Lower leg skin (tissue), 4 donors: ENCODE data around the gene KRTAP1-1. TPM values are rescaled to one million over a fixed set of nuclear protein-coding genes. Genes with fewer than 3 reads are reported as not detected.

ENCODE experiments used
- DNase-seq, 2 donors: peaks; one replicate each; pipeline ENCODE4 v3.0.0-alpha.2; 2019; ENCODE audit warnings: low spot score in 2 of 2
- H3K4me3 ChIP-seq: fragments of 200-600 bp; sonication (generic); 2 replicates; pipeline ENCODE4 v1.5.1; 2017; ENCODE audit warnings: mild to moderate bottlenecking, low read depth; ENCODE audit not compliant: poor library complexity, severe bottlenecking
- CTCF ChIP-seq, 3 donors: fragments of 450-650 bp; IDR thresholded peaks; one replicate each; pipeline ENCODE4 v1.5.1; 2016; ENCODE audit warnings: antibody characterized with exemption in 3 of 3, mild to moderate bottlenecking in 3 of 3, moderate library complexity in 2 of 3
- POLR2A ChIP-seq, 2 donors: fragments of 450-650 bp; IDR thresholded peaks; one replicate each; pipeline ENCODE4 v1.6.1; 2016 to 2017; ENCODE audit warnings: antibody characterized with exemption in 2 of 2, mild to moderate bottlenecking in 1 of 2, moderate library complexity in 1 of 2
- WGBS, 2 donors: methylation state at CpG; one replicate each; pipeline ENCODE4 v1.1.5; 2018; 5-methylcytosine and 5-hydroxymethylcytosine counted together
- intact Hi-C: fragments of 100-400 bp; cut with DNase I; formaldehyde crosslinking; loops from one replicate; pipeline ENCODE4 v1.15.0; 2023; ENCODE audit warnings: low total_unique reads
- total RNA-seq, 4 donors: library from RNA; depleted of rRNA; stranded (reverse); fragments of >200 nt; gene quantifications; one replicate each; pipeline ENCODE4 v1.1.0, GENCODE V29; 2016

Gene KRTAP1-1
- total RNA-seq, 4 donors from 2014 or later = 0.32 to 195 (median 5.1) TPM; not detected in 1

GRCh38 chr17:41019415-41019814 is 21.8 kb downstream of the KRTAP1-1 start:
- TF ChIP-seq CTCF (IDR thresholded peaks at IDR 0.05) (no peak), POLR2A (IDR thresholded peaks at IDR 0.05) (no peak)
- intact Hi-C loops = no loop called here
- WGBS, 2 donors = 91 to 98% methylated on average over 3 of the region's 3 CpGs

GRCh38 chr17:41018541-41018940 is 22.7 kb downstream of the KRTAP1-1 start:
- H3K4me3 ChIP-seq = no peak overlapping the region
- 67 to 82% methylated on average over 3 of the region's 3 CpGs for WGBS, 2 donors
- intact Hi-C loops = no loop called here
- no peak for TF ChIP-seq CTCF (IDR thresholded peaks at IDR 0.05)
- TF ChIP-seq POLR2A (IDR thresholded peaks at IDR 0.05) = no peak
- no peak for DNase-seq

More at GRCh38 chr17:41019415-41019814, 21.8 kb downstream of the KRTAP1-1 start:
- no peak for DNase-seq
- no peak overlapping the region for H3K4me3 ChIP-seq

GRCh38 chr17:41016578-41017215 is 24.6 kb downstream of the KRTAP1-1 start:
- 86 to 87% methylated on average over 13 of the region's 13 CpGs for WGBS, 2 donors
- no peak for DNase-seq
- no peak overlapping the region for H3K4me3 ChIP-seq
- TF ChIP-seq CTCF (IDR thresholded peaks at IDR 0.05) (no peak), POLR2A (IDR thresholded peaks at IDR 0.05) (no peak)
- intact Hi-C loops = no loop called here

- TF ChIP-seq CTCF (IDR thresholded peaks at IDR 0.05) (no peak), POLR2A (IDR thresholded peaks at IDR 0.05) (no peak)
- no peak overlapping the region for H3K4me3 ChIP-seq
- intact Hi-C loops = no loop called here
- no peak for DNase-seq
- 72 to 74% methylated on average over 7 of the region's 7 CpGs for WGBS, 2 donors
Observed at GRCh38 chr17:41015454-41015853, 25.8 kb downstream of the KRTAP1-1 start.

DNA sequence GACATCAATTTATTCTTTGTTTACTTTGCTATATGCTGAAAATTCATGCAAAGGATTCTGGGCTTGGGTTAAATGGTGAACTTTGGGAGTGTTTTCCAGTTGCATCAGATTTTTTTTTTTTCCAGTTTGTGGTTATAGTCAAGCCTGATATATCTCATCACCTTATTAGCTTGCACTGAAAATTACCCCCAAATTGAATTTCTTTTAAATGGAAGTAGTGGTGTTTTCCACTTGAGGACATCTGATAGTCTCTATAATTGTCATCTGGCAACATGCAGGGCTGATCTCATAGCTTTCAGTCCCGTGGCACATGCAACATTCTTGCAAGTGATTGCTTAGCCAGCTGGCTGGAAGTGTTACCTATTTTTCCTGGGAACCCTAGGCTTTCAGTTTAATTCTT is 27.6 kb downstream of the KRTAP1-1 start:
- no peak for DNase-seq
- intact Hi-C loops = no loop called here
- 19 to 23% methylated on average over 1 of the region's 1 CpG for WGBS, 2 donors
- H3K4me3 ChIP-seq = no peak overlapping the region
- TF ChIP-seq POLR2A (IDR thresholded peaks at IDR 0.05) (no peak), CTCF (IDR thresholded peaks at IDR 0.05) (no peak)

DNA sequence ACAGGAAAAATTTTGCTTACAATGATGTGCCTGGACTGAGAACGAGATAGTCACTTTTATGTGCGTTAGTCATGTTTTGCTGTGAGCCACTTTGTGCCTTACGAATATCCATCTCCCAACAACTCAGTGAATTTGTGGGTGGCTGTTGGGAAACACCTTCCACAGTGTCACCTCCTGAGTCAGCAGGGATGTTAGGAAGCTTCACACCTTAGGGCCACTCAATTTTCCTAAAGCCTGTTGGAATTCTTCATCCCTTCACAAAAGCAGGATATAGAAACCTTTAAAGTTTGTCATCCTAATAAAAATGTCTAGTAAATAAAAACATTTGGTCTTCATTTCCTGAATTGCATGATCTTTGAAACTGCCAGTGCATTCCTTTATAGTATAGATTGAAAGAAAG is 28.1 kb downstream of the KRTAP1-1 start:
- TF ChIP-seq POLR2A (IDR thresholded peaks at IDR 0.05) (no peak), CTCF (IDR thresholded peaks at IDR 0.05) (no peak)

More for the DNA sequence above, 28.1 kb downstream of the KRTAP1-1 start:
- intact Hi-C loops = no loop called here
- no peak overlapping the region for H3K4me3 ChIP-seq
- 68 to 78% methylated on average over 3 of the region's 3 CpGs for WGBS, 2 donors
- DNase-seq = no peak
